GM18505 (cell line): ENCODE measurements around the gene PRKD3.

ENCODE experiments used
- ATAC-seq: cut with Tn5 transposase; IDR thresholded peaks from one replicate; pipeline ENCODE4 v1.9.1; 2021; ENCODE audit not compliant: unreplicated experiment
- POLR2A ChIP-seq: IDR thresholded peaks from 4 replicates; pipeline ENCODE4 v1.6.1; 2011; ENCODE audit warnings: borderline replicate concordance; ENCODE audit not compliant: insufficient read depth, insufficient read length; ENCODE audit errors: extremely low read depth

The PRKD3 gene

GRCh38 chr2:37324786-37325624 is at the start of gene PRKD3:
Gene PRKD3 (minus strand): TSS chr2:37324833. CDS start chr2:37316524, 8,309 bp downstream.
- peak; percentile 35 for TF ChIP-seq POLR2A
- peak; percentile 73 for ATAC-seq

- ATAC-seq, result no peak
- no peak for TF ChIP-seq POLR2A
Observed at GRCh38 chr2:37372000-37372399, 47.4 kb upstream of the PRKD3 start.

GRCh38 chr2:37370666-37371065 is 46.0 kb upstream of the PRKD3 start:
- ATAC-seq, result no peak

GRCh38 chr2:37367984-37368383 is 43.4 kb upstream of the PRKD3 start:
- TF ChIP-seq POLR2A, result no peak
- no peak for ATAC-seq

More at GRCh38 chr2:37370666-37371065, 46.0 kb upstream of the PRKD3 start:
- TF ChIP-seq POLR2A, result no peak

- no peak for TF ChIP-seq POLR2A
- ATAC-seq, result no peak
Observed at GRCh38 chr2:37367310-37367709, 42.7 kb upstream of the PRKD3 start.

- TF ChIP-seq POLR2A, result no peak
Observed at GRCh38 chr2:37366773-37367172, 42.1 kb upstream of the PRKD3 start.

GRCh38 chr2:37365669-37366068 is 41.0 kb upstream of the PRKD3 start:
- TF ChIP-seq POLR2A, result no peak
- no peak for ATAC-seq

More at GRCh38 chr2:37366773-37367172, 42.1 kb upstream of the PRKD3 start:
- no peak for ATAC-seq

GRCh38 chr2:37364351-37364750 is 39.7 kb upstream of the PRKD3 start:
- no peak for ATAC-seq
- no peak for TF ChIP-seq POLR2A

GRCh38 chr2:37361994-37362698 is 37.5 kb upstream of the PRKD3 start:
- ATAC-seq, result no peak
- no peak for TF ChIP-seq POLR2A

GRCh38 chr2:37361216-37361815 is 36.7 kb upstream of the PRKD3 start:
- TF ChIP-seq POLR2A, result no peak
- no peak for ATAC-seq

GRCh38 chr2:37358466-37358865 is 33.8 kb upstream of the PRKD3 start:
- no peak for TF ChIP-seq POLR2A
- no peak for ATAC-seq

- TF ChIP-seq POLR2A, result no peak
- no peak for ATAC-seq
Observed at GRCh38 chr2:37357530-37357929, 32.9 kb upstream of the PRKD3 start.

- TF ChIP-seq POLR2A, result no peak
- ATAC-seq, result no peak
Observed at GRCh38 chr2:37357069-37357468, 32.4 kb upstream of the PRKD3 start.
